ENCODE results near the gene MTX1.
"Not testable (repeated sequence)": the region's sequence is repeated elsewhere in the genome, so short reads cannot be mapped to it uniquely, and the experiment has no call there.

Gene MTX1

GRCh38 chr1:155208541-155209311, at the start of gene MTX1:
Gene MTX1 (plus strand): TSS chr1:155208695. CDS start chr1:155208805, 110 bp downstream.
- TF ChIP-seq JUND (IDR thresholded peaks at IDR 0.05; ENCODE audit: low read depth), result no peak
- peak; percentile 71 to 81 for DNase-seq (ENCODE audit: low read depth in 1 of 2, low spot score in 1 of 2)
- in situ Hi-C loops (cut with HindIII; ENCODE audit: low pct_unique_long_range_greater_than_20kb, low sequenced_read_pairs), result no loop called here

GRCh38 chr1:155158991-155159390, 49.5 kb upstream of the MTX1 start:
- in situ Hi-C loops (cut with HindIII; ENCODE audit: low pct_unique_long_range_greater_than_20kb, low sequenced_read_pairs), result no loop called here
- peak in 1 of 2 experiments; percentile 47 for DNase-seq (ENCODE audit: low read depth in 1 of 2, low spot score in 1 of 2)
- no peak for TF ChIP-seq JUND (IDR thresholded peaks at IDR 0.05; ENCODE audit: low read depth)

- no peak for DNase-seq (ENCODE audit: low read depth in 1 of 2, low spot score in 1 of 2)
- no peak for TF ChIP-seq JUND (IDR thresholded peaks at IDR 0.05; ENCODE audit: low read depth)
- in situ Hi-C loops (cut with HindIII; ENCODE audit: low pct_unique_long_range_greater_than_20kb, low sequenced_read_pairs), result no loop called here
These were observed 48.4 kb upstream of the MTX1 start for GRCh38 chr1:155160128-155160527.

- in situ Hi-C loops (cut with HindIII; ENCODE audit: low pct_unique_long_range_greater_than_20kb, low sequenced_read_pairs); DNase-seq (ENCODE audit: low read depth in 1 of 2, low spot score in 1 of 2): not testable (repeated sequence)
These were observed 45.9 kb upstream of the MTX1 start for GRCh38 chr1:155162631-155163030.

DNA sequence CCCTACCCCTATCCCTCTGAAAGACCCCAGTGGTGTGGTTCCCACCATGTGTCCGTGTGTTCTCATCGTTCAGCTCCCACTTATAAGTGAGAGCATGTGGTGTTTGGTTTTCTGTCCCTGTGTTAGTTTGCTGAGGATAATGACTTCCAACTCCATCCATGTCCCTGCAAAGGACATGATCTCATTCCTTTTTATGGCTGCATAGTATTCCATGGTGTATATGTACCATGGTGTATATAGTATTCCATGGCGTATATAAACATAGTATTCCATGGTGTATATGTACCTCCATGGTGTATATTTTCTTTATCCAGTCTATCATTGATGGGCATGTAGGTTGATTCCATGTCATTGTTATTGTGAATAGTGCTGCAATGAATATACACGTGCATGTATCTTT, 44.7 kb upstream of the MTX1 start:
- in situ Hi-C loops (cut with HindIII; ENCODE audit: low pct_unique_long_range_greater_than_20kb, low sequenced_read_pairs); DNase-seq (ENCODE audit: low read depth in 1 of 2, low spot score in 1 of 2): not testable (repeated sequence)

DNA sequence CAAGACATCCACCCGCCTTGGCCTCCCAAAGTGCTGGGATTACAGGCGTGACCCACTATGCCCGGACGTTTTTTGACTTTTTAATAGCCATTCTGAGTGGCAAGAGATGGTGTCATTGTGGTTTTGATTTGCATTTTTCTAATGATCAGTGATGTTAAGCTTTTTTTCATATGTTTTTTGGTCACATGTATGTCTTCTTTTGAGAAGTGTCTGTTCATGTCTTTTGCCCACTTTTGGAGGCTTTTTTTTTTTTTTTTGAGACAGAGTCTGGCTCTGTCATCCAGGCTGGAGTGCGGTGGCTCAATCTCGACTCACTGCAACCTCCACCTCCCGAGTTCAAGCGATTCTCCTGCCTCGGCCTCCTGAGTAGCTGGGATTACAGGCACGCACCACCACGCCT, 43.9 kb upstream of the MTX1 start:
- in situ Hi-C loops (cut with HindIII; ENCODE audit: low pct_unique_long_range_greater_than_20kb, low sequenced_read_pairs); DNase-seq (ENCODE audit: low read depth in 1 of 2, low spot score in 1 of 2): not testable (repeated sequence)

DNA sequence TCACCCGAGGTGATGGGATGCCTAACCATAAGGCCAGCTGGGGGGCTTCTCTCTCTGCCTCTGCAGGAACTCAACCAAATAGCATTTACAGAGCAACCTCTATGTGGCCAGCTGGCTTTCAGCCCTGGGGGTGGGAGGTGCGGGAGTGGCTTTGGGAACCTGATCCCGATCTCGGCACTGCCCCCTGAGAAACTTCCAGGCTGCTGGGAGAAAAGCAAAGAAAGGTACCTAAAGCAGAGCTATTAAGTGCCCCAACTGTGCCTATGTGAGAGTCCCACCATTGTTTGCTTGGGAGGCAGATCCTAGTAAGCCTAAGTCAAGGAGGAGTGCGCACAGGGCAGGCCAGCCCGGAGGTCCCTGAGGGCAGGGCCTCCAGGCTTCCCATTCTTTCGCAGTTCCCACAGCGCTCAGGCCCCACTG, 42.4 kb upstream of the MTX1 start:
- in situ Hi-C loops (cut with HindIII; ENCODE audit: low pct_unique_long_range_greater_than_20kb, low sequenced_read_pairs), result no loop called here
- TF ChIP-seq JUND (IDR thresholded peaks at IDR 0.05; ENCODE audit: low read depth), result no peak

DNA sequence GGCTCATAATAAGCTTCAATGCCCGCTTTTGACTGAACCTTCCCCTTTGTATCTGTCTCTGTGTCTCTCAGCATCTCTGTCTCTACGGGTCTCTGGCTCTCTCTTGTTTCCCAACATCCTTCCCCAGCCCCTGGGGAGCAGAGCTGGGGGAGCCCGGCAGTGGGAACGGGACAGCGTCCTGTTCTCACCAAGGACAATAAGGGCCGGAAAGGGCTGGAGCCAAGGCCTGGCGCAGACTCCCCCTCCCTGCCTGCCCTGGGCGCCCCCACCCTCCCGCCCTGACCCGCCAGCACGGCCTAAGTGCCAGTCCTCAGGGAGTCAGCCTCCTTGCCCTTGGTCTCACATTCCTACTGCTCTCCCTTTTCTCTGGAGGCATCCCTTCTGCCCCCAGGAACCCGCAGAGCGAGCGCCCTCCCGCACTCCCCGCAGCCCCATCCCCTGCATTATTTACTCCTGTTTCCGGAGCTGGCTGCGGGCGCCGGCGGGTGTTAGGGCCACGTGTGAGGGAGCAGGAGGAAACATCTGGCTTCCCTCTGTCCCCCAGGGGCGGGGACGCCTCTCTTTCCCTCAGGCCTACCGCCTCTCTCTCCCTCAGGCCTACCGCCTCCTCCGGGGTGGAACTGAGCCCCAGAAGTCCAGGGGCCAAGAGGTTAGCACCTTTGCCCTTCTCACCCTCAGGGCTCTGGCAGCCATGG, 41.9 kb upstream of the MTX1 start:
- in situ Hi-C loops (cut with HindIII; ENCODE audit: low pct_unique_long_range_greater_than_20kb, low sequenced_read_pairs), result no loop called here
- DNase-seq (ENCODE audit: low read depth in 1 of 2, low spot score in 1 of 2), result no peak

More for the DNA sequence above, 42.4 kb upstream of the MTX1 start:
- DNase-seq (ENCODE audit: low read depth in 1 of 2, low spot score in 1 of 2), result no peak

DNA sequence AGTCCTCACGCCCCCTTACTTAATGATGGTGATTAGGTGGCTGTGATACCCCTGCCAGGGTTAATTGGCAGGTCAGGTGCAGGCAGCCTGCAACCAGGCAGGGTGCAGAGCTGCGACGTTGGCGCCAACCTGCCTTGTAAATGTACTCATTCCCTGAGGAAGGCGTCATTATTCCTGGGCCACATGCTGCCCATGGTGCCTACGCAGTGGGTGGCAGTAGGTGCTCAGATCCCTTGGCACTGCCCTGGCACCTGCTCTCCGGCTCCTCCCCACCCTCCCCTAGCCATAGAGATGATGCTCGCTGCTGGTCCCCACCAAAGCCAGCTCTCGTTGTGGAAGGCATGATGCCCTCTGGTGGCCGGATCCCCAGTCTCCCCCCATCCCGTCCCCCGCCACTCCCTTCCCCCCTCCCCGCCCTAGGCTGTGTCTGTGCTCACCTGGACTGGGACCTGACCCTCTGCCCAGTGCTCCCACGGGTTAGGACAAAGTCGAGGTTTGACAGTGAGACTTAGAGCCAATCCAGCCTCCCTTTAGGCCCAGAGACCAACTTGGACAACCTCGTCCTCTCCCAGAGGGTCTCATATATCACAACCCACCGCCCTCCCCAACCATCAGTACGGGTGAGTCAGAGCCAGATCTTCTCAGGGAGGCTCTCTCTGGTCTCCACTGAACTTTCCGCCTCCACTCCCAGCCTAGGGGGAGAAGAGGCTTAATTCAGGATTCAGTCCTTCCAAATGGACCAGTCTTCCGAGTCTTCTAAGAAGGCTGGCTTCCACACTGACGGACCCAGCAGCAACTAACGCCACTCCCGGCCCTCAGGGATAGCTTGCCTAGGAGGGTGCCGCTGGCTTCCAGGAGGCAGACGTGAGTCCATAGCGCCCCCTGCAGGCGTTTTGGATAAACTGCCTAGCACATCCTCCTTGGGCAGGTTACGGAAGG, 41.1 kb upstream of the MTX1 start:
- in situ Hi-C loops (cut with HindIII; ENCODE audit: low pct_unique_long_range_greater_than_20kb, low sequenced_read_pairs), result no loop called here
- no peak for TF ChIP-seq JUND (IDR thresholded peaks at IDR 0.05; ENCODE audit: low read depth)
- peak; percentile 74 to 93 for DNase-seq (ENCODE audit: low read depth in 1 of 2, low spot score in 1 of 2)

More for the DNA sequence above, 41.9 kb upstream of the MTX1 start:
- no peak for TF ChIP-seq JUND (IDR thresholded peaks at IDR 0.05; ENCODE audit: low read depth)

- in situ Hi-C loops (cut with HindIII; ENCODE audit: low pct_unique_long_range_greater_than_20kb, low sequenced_read_pairs); DNase-seq (ENCODE audit: low read depth in 1 of 2, low spot score in 1 of 2): not testable (repeated sequence)
These were observed 40.4 kb upstream of the MTX1 start for GRCh38 chr1:155168105-155168445.

DNA sequence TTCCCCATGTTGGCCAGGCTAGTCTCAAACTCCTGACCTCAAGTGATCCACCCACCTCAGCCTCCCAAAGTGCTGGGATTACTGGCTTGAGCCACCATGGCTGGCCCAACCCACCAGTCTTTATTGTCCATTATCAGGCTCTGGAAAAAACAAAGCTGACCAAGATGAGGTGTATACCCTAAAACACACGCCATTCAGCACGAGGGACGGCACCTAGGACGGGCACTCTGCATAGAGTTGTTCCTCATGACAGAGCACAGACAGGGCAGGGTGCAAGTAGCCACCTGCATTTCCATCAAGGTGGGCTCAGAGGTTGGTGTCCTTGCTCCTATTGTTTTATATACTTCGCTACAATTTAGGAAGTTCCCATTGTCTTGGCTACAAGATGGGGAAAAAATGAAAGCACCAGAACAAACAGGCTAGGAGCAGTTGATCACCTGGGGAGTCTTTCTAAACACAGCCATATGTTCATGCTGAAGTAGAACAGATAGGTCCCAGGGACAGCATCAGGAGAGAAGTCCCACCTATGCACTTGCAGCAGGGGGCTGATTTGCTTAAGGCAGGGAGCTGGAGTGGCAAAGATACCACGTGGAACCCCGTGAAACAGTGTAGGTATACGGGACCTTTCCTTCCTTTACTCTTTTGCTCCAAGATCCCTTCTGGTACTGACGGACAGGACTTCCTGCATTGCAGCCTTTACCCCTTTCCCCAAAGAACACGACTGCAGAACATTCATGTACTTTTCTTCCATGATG, 39.9 kb upstream of the MTX1 start:
- no peak for DNase-seq (ENCODE audit: low read depth in 1 of 2, low spot score in 1 of 2)
- no peak for TF ChIP-seq JUND (IDR thresholded peaks at IDR 0.05; ENCODE audit: low read depth)
- in situ Hi-C loops (cut with HindIII; ENCODE audit: low pct_unique_long_range_greater_than_20kb, low sequenced_read_pairs), result no loop called here

- DNase-seq (ENCODE audit: low read depth in 1 of 2, low spot score in 1 of 2), result no peak
- TF ChIP-seq JUND (IDR thresholded peaks at IDR 0.05; ENCODE audit: low read depth), result no peak
- in situ Hi-C loops (cut with HindIII; ENCODE audit: low pct_unique_long_range_greater_than_20kb, low sequenced_read_pairs), result no loop called here
These were observed 39.0 kb upstream of the MTX1 start for GRCh38 chr1:155169541-155169940.

Measured in T47D (cell line).